Mesenchymal stem cell (in vitro differentiated cells and primary cell): ENCODE measurements around the gene LDB3.
A peak's percentile ranks its signal among the peaks of the same experiment; 100 is the strongest.

ENCODE experiments used
- DNase-seq: peaks from one replicate; pipeline ENCODE4 v3.0.0-alpha.2; 2013
- H2AFZ ChIP-seq: one replicate; pipeline ENCODE4 v1.6.1; 2013; ENCODE audit warnings: low read depth, mild to moderate bottlenecking, control low read depth, inconsistent platforms, low read length, moderate library complexity
- H2AK5ac ChIP-seq: 2 replicates; pipeline ENCODE4 v1.6.1; 2013; ENCODE audit warnings: low read length, moderate library complexity, mild to moderate bottlenecking, inconsistent platforms; ENCODE audit not compliant: severe bottlenecking
- H2BK120ac ChIP-seq: one replicate; pipeline ENCODE4 v1.6.1; 2013; ENCODE audit warnings: low read depth, mild to moderate bottlenecking, inconsistent platforms, low read length, moderate library complexity
- H2BK12ac ChIP-seq, 2 experiments: one replicate each; pipeline ENCODE4 v1.6.1; 2013; ENCODE audit warnings: inconsistent platforms in 2 of 2, low read length in 2 of 2, mild to moderate bottlenecking in 2 of 2, moderate library complexity in 2 of 2, control low read depth in 1 of 2
- H2BK15ac ChIP-seq: one replicate; pipeline ENCODE4 v1.6.1; 2013; ENCODE audit warnings: mild to moderate bottlenecking, low read depth, inconsistent platforms; ENCODE audit not compliant: poor library complexity, severe bottlenecking
- H2BK5ac ChIP-seq: 2 replicates; pipeline ENCODE4 v1.6.1; 2013; ENCODE audit warnings: low read depth, mild to moderate bottlenecking, low read length, control low read depth, inconsistent platforms; ENCODE audit not compliant: poor library complexity, severe bottlenecking
- H3K14ac ChIP-seq, 2 experiments: one replicate each; pipeline ENCODE4 v1.6.1; 2013; ENCODE audit warnings: inconsistent platforms in 2 of 2, low read length in 2 of 2, control low read depth in 1 of 2, mild to moderate bottlenecking in 1 of 2, moderate library complexity in 1 of 2
- H3K18ac ChIP-seq, 2 experiments: one replicate each; pipeline ENCODE4 v1.6.1; 2013; ENCODE audit warnings: inconsistent platforms in 2 of 2, low read length in 2 of 2, control low read depth in 1 of 2, low read depth in 1 of 2, mild to moderate bottlenecking in 1 of 2
- H3K23ac ChIP-seq, 2 experiments: one replicate each; pipeline ENCODE4 v1.6.1; 2013; ENCODE audit warnings: inconsistent platforms in 2 of 2, low read length in 2 of 2, mild to moderate bottlenecking in 2 of 2, moderate library complexity in 2 of 2, control low read depth in 1 of 2
- H3K27ac ChIP-seq: 2 replicates; pipeline ENCODE4 v1.5.1; 2013; ENCODE audit warnings: mild to moderate bottlenecking, moderate library complexity, low read length, control low read depth, inconsistent platforms; ENCODE audit not compliant: poor library complexity, severe bottlenecking
- H3K27me3 ChIP-seq, 2 experiments: 2 replicates each; pipeline versions ENCODE4 v1.6.1 to v1.7.0; 2013; ENCODE audit warnings: low read length in 2 of 2, mild to moderate bottlenecking in 2 of 2, moderate library complexity in 2 of 2, control low read depth in 1 of 2, inconsistent platforms in 1 of 2; ENCODE audit not compliant: control insufficient read depth in 1 of 2, insufficient read depth in 1 of 2
- H3K36me3 ChIP-seq, 2 experiments: 2 replicates each; pipeline versions ENCODE4 v1.6.1 to v1.7.0; 2013; ENCODE audit warnings: low read length in 2 of 2, control low read depth in 1 of 2, inconsistent platforms in 1 of 2, low read depth in 1 of 2, mild to moderate bottlenecking in 1 of 2; ENCODE audit not compliant: insufficient read depth in 2 of 2, control insufficient read depth in 1 of 2
- H3K4ac ChIP-seq, 2 experiments: one replicate each; pipeline ENCODE4 v1.6.1; 2013; ENCODE audit warnings: inconsistent platforms in 2 of 2, low read length in 2 of 2, mild to moderate bottlenecking in 2 of 2, moderate library complexity in 2 of 2, control low read depth in 1 of 2, low read depth in 1 of 2
- H3K4me1 ChIP-seq: 2 replicates; pipeline ENCODE4 v1.6.1; 2013; ENCODE audit warnings: low read depth, low read length, control low read depth; ENCODE audit not compliant: control insufficient read depth, insufficient read depth
- H3K4me2 ChIP-seq: 2 replicates; pipeline ENCODE4 v1.6.1; 2013; ENCODE audit warnings: low read length, mild to moderate bottlenecking, inconsistent platforms; ENCODE audit not compliant: poor library complexity, severe bottlenecking
- H3K4me3 ChIP-seq, 2 experiments: 2 replicates each; pipeline versions ENCODE4 v1.5.1 to v1.7.0; 2013; ENCODE audit warnings: low read length in 2 of 2, mild to moderate bottlenecking in 2 of 2, control low read depth in 1 of 2, low read depth in 1 of 2; ENCODE audit not compliant: insufficient read depth in 1 of 2
- H3K79me1 ChIP-seq: replicated peaks from 2 replicates; pipeline ENCODE4 v1.6.1; 2013; ENCODE audit warnings: mild to moderate bottlenecking, control low read depth, low read length, inconsistent platforms; ENCODE audit not compliant: poor library complexity, severe bottlenecking
- H3K9ac ChIP-seq: 2 replicates; pipeline ENCODE4 v1.7.0; 2013; ENCODE audit warnings: mild to moderate bottlenecking, low read length, moderate library complexity
- H3K9me3 ChIP-seq: 2 replicates; pipeline ENCODE4 v1.7.0; 2013; ENCODE audit warnings: mild to moderate bottlenecking, low read length; ENCODE audit not compliant: control insufficient read depth
- H4K8ac ChIP-seq: one replicate; pipeline ENCODE4 v1.6.1; 2013; ENCODE audit warnings: inconsistent platforms, mild to moderate bottlenecking, low read length, moderate library complexity
- H4K91ac ChIP-seq: one replicate; pipeline ENCODE4 v1.6.1; 2013; ENCODE audit warnings: mild to moderate bottlenecking, low read length, inconsistent platforms
- WGBS: methylation state at CpG from one replicate; pipeline ENCODE4 v1.1.7; 2013; ENCODE audit warnings: mixed read lengths; 5-methylcytosine and 5-hydroxymethylcytosine counted together

LDB3 gene

DNA sequence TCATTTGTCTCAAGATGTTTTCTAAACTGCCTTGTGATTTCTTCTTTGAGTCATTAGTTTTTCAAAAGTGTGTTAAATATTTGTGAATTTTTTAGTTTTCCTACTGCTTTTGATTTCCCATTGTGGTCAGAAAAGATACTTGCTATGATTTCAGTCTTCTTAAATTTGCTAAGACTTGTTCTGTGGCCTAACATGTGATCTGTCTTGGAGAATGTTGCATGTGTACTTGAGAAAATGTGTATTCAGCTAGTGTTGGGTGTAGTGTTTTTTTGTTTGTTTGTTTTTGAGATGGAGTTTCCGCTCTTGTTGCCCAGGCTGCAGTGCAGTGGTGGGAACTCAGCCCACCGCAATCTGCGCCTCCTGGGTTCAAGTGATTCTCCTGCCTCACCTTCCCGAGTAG, 116.7 kb downstream of the LDB3 start:
- Histone ChIP-seq H2AK5ac (no peak overlapping the region), H3K27ac (no peak overlapping the region), H2AFZ (no peak overlapping the region), H3K23ac (no peak overlapping the region), H3K79me1 (peaks cover 17% of the 10 kb centered on the region), H3K4ac (no peak overlapping the region), H2BK12ac (no peak overlapping the region), H3K18ac (no peak overlapping the region), H3K9ac (peak overlapping the region; percentile 37), H3K9me3 (no peaks in the 10 kb centered on the region), H3K4me2 (no peak overlapping the region), H2BK5ac (no peak overlapping the region), H4K91ac (no peak overlapping the region), H2BK120ac (no peak overlapping the region), H3K4me1 (peaks cover 7% of the 10 kb centered on the region), H3K27me3 (no peaks in the 10 kb centered on the region), H3K4me3 (no peak overlapping the region), H3K14ac (no peak overlapping the region), H2BK15ac (no peak overlapping the region), H3K36me3 (no peaks in the 10 kb centered on the region), H4K8ac (no peak overlapping the region)
- peak; percentile 52 for DNase-seq
- 90% methylated on average over 4 of the region's 4 CpGs for WGBS
